Bone marrow (tissue), 2 donors: ENCODE measurements around the gene ESYT1.

Experiments
- DNase-seq, 2 donors: peaks; one replicate each; lab custom pipeline; 2025; lab: John Stamatoyannopoulos, UW

ESYT1 gene, protein sequence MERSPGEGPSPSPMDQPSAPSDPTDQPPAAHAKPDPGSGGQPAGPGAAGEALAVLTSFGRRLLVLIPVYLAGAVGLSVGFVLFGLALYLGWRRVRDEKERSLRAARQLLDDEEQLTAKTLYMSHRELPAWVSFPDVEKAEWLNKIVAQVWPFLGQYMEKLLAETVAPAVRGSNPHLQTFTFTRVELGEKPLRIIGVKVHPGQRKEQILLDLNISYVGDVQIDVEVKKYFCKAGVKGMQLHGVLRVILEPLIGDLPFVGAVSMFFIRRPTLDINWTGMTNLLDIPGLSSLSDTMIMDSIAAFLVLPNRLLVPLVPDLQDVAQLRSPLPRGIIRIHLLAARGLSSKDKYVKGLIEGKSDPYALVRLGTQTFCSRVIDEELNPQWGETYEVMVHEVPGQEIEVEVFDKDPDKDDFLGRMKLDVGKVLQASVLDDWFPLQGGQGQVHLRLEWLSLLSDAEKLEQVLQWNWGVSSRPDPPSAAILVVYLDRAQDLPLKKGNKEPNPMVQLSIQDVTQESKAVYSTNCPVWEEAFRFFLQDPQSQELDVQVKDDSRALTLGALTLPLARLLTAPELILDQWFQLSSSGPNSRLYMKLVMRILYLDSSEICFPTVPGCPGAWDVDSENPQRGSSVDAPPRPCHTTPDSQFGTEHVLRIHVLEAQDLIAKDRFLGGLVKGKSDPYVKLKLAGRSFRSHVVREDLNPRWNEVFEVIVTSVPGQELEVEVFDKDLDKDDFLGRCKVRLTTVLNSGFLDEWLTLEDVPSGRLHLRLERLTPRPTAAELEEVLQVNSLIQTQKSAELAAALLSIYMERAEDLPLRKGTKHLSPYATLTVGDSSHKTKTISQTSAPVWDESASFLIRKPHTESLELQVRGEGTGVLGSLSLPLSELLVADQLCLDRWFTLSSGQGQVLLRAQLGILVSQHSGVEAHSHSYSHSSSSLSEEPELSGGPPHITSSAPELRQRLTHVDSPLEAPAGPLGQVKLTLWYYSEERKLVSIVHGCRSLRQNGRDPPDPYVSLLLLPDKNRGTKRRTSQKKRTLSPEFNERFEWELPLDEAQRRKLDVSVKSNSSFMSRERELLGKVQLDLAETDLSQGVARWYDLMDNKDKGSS

DNA sequence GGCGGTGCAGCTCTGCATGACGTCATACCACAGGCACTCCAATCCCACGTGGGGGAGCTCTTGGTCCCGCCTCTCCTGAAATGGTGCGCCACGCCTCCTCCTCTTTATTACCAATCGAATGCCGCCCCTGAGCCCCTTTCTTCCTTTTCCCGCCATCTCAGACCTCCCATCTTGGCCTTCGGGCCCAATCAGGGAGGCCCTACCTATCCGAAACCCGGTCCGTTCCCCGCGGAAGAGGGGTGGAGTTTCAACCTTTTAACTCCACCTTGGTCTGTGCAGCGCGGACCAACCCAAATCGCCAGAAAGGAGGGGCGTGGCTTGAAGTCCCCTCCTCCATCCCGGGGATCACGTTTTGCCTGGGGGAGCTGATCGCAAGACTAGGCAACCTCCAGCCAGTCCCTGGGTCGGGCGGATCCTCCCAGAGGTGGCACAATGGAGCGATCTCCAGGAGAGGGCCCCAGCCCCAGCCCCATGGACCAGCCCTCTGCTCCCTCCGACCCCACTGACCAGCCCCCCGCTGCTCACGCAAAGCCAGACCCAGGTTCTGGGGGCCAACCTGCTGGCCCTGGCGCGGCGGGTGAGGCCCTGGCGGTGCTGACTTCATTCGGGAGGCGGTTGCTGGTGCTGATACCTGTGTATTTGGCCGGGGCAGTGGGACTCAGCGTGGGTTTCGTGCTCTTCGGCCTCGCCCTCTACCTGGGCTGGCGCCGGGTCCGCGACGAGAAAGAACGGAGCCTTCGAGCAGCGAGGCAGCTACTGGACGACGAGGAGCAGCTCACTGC, at the start of gene ESYT1:
ESYT1 (plus strand) TSS at position 380 of the 782 bp plus-strand sequence; CDS start at position 433, 53 bp downstream.
- DNase-seq, result peak; percentile 95 to 100

DNA sequence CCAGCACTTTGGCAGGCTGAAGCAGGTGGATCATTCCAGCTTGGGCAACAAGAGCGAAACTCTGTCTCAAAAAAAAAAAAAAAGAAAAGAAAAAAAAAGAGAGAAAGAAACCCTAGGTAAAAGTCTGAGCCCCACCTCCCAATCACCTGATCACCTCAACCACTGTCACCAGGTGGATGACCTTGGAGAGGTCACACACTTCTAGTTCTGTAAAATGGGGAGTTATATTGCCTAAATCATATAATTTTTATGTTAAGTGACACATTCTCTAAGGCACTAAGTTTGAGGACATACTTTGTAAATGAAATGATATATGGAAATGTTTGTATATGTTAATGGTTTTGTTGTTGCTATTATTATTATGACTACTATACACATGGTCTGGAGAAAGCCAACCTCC, 49.6 kb upstream of the ESYT1 start:
- DNase-seq, result no peak

DNA sequence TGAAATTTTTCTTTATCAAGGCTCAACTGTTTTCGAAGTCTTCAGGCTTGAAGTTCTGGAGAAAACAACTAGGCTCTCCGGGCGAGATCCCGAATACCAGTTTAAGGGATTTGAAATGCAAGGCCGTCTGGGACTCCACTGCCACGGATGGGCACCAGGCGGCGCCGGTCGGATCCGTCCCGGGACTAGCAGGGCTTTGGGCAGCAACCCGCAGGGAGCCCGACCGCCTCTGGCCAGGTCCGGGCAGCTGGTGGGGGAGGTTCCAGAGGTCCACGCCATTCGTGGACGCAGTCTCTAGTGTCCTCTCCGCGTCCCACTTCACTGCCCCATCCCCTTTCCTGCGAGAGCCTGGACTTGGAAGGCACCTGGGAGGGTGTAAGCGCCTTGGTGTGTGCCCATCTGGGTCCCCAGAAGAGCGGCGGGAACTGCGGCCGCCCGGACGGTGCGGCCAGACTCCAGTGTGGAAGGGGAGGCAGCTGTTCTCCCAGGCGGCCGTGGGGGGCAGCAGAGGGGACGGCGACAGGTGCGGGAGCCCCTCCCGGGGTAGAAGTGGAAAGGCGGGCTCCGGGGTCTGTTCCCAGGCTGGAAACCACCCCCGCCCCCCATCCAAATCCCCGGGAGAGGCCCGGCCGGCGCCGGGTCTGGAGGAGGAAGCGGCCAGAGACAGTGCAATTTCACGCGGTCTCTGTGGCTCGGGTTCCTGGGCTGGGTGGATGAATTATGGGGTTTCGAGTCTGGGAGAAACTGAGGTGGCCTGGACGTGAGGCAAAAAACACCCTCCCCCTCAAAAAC, 48.9 kb upstream of the ESYT1 start:
- peak; percentile 4 to 49 for DNase-seq

DNA sequence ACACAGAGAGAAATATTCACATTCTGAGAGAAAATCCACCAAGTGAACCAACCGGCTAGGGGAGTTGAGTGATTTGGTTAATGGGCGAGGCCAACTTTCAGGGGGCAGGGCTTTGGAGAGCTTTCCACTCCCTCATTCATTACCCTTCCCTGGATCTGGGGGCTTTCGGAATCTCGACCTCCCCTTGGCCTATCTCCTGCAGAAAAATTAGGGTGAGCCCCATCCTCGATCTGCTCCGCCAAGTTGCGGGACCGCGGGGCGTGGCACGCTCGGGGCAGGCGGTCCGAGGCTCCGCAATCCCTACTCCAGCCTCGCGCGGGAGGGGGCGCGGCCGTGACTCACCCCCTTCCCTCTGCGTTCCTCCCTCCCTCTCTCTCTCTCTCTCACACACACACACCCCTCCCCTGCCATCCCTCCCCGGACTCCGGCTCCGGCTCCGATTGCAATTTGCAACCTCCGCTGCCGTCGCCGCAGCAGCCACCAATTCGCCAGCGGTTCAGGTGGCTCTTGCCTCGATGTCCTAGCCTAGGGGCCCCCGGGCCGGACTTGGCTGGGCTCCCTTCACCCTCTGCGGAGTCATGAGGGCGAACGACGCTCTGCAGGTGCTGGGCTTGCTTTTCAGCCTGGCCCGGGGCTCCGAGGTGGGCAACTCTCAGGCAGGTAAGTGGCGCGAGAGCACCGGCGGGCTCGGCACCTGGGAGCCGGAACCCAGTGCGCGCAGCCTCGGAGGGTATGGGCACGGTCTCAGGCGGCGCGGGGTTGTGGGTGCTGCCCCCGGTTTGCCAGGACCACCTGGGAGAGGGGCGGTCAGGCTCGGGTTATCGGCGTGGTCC, 48.1 kb upstream of the ESYT1 start, which contains the start of gene ERBB3:
ERBB3 (plus strand) TSS at position 443 of the 833 bp plus-strand sequence; CDS start at position 579, 136 bp downstream.
- DNase-seq, result peak; percentile 66 to 67

DNA sequence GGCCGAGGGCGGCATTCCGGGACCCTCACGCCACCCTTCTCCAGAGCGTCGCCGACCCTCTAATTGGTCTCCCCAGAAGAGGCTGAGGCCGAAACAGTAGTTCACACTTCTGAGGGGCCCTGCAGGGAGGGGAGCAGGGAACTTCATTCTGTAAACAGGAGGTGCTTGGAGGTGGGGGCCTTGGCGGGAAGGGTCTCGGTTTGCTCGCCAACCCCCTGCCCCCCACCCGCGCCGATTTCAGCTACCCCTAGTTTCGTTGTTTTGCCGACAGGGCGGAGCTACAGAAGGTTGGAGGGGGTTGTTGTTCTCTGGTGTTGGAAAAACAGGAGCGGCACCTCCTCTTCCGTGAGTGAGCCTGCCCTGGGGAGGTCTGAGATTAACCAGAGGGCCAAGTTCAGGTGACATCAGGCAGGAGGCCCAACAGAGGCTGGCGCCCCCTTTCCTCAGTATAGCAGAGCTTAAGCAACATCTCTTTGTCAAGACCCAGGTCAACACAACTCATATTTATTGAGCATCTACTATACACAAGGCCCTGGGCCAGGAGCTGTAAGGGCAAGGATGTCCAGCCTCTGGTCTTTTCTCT, 47.4 kb upstream of the ESYT1 start:
- no peak for DNase-seq

DNA sequence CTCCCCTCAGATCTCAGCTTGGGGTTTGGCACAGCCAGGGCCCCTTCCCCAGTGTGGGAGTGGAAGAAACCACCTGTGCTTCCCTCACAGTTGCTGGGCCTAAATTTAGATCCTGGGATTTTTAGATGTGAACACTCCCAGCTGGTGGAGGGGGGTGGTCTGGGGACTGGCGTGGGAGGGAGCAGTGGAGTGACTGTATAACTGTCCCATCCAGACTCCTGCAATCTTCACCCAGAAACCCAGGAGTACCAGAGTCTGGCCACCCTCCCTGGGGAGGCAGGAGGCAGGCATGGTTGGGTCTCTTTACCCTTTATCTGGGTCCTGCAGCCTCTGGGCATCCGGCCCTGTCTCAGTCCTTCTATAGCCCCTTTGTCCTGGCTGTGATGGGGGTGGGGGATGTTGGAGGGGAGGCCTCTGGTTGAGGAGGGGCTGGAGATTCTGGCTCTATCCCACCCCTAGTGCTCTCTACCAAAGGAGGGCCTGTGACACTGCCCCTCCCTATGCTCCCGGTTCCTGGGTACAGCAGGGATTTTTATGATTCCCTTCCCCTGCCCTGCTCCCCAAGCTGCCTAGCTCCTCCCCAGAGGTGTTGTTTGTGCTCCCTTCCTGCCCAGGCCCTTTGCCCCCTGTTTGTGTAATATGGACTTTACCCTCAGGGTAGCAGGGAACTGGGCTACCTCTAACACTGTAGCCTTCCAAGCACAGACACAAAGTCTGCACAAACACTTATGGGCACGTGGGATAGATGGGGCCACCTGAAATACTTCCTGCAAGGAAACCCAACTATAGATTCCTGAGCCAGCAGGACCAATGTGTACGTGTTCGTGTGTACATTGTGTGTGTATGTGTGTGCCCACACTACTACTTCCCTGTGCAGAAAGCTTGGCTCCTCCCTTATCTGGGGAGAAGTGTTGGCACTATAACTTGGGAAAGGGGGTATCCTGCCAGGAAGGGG, 46.4 kb upstream of the ESYT1 start:
- no peak for DNase-seq

DNA sequence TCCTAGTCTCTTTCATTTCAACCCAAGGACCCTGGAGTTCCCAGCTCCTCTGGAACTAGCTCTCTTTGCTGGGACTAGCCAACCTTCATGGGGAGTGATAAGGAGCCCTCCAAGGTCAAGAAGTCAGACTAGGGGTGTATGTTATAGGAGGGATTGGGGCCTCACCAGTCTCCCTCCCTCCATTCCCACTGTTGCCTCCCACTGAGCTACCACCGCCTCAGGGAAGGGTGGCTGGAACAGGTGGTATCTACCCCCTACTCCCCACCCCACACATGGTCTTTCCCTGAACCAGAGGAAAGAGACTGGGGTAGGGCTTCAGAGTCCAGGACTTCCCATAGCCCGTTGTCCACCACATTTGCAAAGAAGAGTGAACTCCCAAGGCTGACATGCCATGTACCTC, 45.7 kb upstream of the ESYT1 start:
- DNase-seq, result no peak

DNA sequence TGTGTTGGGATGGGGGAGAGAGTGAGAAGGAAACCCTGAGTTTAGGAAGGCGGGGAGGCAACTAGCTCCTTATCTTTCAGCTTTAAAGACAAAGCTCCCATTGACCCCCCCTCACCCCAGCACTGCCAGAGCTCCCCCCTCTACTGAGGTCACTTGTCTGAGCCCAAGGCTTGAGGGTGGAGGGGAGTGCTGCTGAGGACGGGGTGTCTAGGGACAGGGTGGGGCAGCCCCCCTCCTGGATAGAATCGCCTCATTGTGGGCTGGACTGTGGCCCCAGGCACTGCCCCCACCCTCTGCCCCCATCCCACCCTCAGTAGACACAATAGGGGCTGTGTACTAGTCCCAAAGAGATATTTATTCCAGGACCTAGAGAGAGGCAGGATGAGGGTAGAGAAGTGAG, 45.1 kb upstream of the ESYT1 start:
- no peak for DNase-seq

DNA sequence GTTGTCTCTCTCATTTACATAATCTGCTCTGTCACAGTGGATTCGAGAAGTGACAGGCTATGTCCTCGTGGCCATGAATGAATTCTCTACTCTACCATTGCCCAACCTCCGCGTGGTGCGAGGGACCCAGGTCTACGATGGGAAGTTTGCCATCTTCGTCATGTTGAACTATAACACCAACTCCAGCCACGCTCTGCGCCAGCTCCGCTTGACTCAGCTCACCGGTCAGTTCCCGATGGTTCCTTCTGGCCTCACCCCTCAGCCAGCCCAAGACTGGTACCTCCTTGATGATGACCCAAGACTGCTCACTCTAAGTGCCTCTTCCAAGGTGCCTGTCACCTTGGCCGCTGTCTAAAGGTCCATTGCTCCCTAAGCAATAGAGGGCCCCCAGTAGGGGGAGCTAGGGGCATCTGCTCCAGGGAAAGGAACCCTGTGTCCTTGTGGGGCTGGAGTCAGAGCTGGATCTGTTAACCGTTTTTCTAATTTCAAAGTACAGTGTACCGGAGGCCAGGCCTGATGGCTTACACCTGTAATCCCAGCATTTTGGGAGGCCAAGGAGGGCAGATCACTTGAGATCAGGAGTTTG, 43.0 kb upstream of the ESYT1 start:
- DNase-seq, result no peak

DNA sequence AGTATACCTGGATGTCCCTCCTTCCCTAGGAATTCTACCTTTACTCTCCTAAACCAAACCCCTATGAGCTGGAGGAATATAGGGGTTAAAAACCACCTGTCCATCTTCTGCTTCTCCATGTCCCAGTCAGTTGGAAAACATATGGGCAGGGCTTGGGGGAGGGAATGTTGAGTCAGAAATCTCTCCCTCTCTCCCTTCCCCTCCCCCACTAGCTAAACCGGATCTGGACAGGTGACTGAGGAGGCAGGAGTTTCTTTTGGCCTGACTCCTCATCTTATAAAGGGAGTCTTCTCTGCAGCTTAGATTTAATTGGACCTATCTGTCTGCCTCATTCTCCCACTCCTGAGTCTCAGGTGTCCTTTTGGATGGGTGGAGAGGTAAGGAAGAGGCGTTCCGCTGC, 42.0 kb upstream of the ESYT1 start:
- DNase-seq, result no peak

DNA sequence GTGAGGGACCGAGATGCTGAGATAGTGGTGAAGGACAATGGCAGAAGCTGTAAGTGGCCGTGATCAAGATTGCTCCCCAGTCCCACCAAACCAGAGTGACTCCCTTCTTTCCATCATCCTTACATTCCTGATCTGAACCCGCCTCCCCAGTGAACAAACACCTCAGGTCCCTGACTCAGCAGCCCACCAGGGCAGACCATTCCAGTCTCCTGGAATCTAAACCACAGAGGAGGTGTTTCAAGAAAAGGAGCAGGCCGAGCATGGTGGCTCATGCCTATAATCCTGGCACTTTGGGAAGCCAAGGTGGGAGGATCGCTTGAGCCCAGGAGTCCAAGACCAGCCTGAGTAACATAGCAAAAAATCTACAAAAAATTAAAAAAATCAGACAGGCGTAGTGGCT, 41.5 kb upstream of the ESYT1 start:
- no peak for DNase-seq

DNA sequence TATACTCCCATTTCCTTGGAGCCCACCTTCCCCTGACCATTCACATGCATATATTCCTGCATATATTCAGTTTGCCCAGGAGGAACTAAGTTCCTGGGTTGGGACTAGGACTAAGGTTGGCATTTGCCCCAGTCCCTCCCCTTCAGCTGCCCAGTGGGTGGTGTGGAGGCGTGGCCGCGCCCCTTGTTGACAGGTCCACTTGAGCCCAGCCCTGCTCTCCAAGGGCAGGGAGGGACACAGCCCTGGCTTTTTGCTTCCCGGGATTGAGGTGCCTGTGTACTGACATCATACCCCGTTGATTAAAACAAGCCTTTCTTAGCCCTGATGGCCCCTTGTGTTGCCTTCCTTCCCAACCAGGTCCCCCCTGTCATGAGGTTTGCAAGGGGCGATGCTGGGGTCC, 40.8 kb upstream of the ESYT1 start:
- no peak for DNase-seq

DNA sequence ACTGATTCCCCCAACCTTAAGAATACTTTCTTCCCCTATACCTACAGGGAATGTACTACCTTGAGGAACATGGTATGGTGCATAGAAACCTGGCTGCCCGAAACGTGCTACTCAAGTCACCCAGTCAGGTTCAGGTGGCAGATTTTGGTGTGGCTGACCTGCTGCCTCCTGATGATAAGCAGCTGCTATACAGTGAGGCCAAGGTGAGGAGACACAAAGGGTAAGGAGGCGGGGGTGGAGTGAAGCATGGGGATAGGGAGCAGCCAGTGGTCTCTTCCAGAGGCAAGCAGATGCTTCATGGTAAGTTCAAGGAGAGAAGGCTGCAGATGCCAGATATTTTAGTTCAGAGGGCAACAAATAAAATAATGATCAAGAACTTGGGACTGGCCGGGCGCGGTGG, 30.3 kb upstream of the ESYT1 start:
- no peak for DNase-seq

DNA sequence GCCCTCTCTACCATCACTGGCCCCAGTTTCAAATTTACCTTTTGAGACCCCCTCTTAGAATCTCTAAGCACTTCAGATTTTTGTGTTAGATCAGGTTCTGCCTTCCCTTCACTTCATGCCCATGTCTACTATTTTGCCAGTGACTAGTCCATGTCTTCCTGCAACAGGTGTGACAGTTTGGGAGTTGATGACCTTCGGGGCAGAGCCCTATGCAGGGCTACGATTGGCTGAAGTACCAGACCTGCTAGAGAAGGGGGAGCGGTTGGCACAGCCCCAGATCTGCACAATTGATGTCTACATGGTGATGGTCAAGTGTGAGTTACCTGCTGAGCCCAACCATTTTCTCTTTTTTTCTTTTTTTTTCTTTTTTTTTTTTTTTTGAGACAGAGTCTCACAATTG, 29.5 kb upstream of the ESYT1 start:
- DNase-seq, result no peak

DNA sequence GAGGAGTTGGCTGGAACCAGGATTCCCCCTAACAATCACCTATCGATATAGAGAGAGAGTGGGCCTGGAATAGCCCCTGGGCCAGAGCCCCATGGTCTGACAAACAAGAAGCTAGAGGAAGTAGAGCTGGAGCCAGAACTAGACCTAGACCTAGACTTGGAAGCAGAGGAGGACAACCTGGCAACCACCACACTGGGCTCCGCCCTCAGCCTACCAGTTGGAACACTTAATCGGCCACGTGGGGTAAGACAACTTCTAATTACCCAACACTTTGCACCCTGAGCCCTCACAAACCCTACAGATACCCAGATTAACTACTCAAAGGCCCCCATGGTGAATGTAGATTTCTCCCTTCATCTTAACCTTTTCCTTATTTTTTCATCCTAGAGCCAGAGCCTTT, 28.3 kb upstream of the ESYT1 start:
- DNase-seq, result no peak

DNA sequence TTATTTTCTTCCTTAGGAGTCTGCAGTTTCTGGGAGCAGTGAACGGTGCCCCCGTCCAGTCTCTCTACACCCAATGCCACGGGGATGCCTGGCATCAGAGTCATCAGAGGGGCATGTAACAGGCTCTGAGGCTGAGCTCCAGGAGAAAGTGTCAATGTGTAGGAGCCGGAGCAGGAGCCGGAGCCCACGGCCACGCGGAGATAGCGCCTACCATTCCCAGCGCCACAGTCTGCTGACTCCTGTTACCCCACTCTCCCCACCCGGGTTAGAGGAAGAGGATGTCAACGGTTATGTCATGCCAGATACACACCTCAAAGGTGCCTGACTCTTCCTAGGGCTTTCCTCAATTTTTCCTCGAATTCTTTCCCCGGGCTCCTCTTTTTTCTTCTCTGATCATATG, 27.0 kb upstream of the ESYT1 start:
- DNase-seq, result no peak

DNA sequence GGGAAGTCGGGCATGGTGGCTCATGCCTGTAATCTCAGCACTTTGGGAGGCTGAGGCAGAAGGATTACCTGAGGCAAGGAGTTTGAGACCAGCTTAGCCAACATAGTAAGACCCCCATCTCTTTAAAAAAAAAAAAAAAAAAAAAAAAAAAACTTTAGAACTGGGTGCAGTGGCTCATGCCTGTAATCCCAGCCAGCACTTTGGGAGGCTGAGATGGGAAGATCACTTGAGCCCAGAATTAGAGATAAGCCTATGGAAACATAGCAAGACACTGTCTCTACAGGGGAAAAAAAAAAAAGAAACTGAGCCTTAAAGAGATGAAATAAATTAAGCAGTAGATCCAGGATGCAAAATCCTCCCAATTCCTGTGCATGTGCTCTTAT, 25.4 kb upstream of the ESYT1 start:
- DNase-seq, result no peak

DNA sequence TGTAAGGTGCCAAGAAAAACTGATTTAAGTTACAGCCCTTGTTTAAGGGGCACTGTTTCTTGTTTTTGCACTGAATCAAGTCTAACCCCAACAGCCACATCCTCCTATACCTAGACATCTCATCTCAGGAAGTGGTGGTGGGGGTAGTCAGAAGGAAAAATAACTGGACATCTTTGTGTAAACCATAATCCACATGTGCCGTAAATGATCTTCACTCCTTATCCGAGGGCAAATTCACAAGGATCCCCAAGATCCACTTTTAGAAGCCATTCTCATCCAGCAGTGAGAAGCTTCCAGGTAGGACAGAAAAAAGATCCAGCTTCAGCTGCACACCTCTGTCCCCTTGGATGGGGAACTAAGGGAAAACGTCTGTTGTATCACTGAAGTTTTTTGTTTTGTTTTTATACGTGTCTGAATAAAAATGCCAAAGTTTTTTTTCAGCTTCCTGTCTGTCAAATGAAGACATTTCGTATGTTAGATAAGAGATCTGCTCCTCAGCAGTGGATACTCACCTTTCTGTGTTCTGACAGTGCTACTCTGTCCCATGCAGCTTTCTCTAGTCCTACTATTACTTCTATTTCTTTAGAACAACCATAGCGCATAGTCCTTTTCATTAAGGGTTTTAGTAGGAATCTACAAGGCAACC, 24.9 kb upstream of the ESYT1 start:
- no peak for DNase-seq
